PC-3 (cell line): ENCODE results near the gene MAPK6. TPM values are rescaled to one million over a fixed set of nuclear protein-coding genes. Genes with fewer than 3 reads are reported as not detected.

ENCODE experiments used
- ATAC-seq: fragments of 200-7000 bp; cut with Tn5 transposase; 2 replicates; pipeline ENCODE4 v1.9.1; 2020; ENCODE audit warnings: mild to moderate bottlenecking, moderate library complexity
- BruUV-seq: library from RNA; stranded (reverse); fragments of 400-500 nt; replicated peaks from 2 replicates; lab custom pipeline; 2021; lab: Mats Ljungman, UMichigan
- CTCF ChIA-PET: fragments of 300-600 bp; sonication (Branson Sonifier 250); formaldehyde crosslinking; loops from one replicate; lab custom pipeline; 2022; ENCODE audit warnings: antibody characterized with exemption; lab: Charles Lee
- POLR2A ChIA-PET: fragments of 300-600 bp; sonication (Branson Sonifier 250); formaldehyde crosslinking; loops from one replicate; lab custom pipeline; 2022; ENCODE audit warnings: antibody characterized with exemption; ENCODE audit not compliant: unreplicated experiment; lab: Charles Lee
- DNase-seq: peaks from one replicate; pipeline ENCODE4 v3.0.0-alpha.2; 2015
- H2AFZ ChIP-seq: fragments of 300-600 bp; sonication (generic); 2 replicates; pipeline ENCODE4 v1.6.0; 2016; ENCODE audit warnings: antibody characterized with exemption, low read length
- H3F3A ChIP-seq: fragments of 300-600 bp; sonication (generic); one replicate; pipeline ENCODE4 v1.6.0; 2017; ENCODE audit warnings: antibody characterized with exemption, low read length, control low read depth, mild to moderate bottlenecking; ENCODE audit not compliant: unreplicated experiment
- H3K27ac ChIP-seq: fragments of 300-600 bp; sonication (generic); 2 replicates; pipeline ENCODE4 v1.5.1; 2016; ENCODE audit warnings: mild to moderate bottlenecking, low read length
- H3K27me3 ChIP-seq: fragments of 300-600 bp; sonication (generic); 2 replicates; pipeline ENCODE4 v1.6.1; 2016; ENCODE audit warnings: low read length, mixed read lengths
- H3K36me3 ChIP-seq: fragments of 300-600 bp; sonication (generic); 2 replicates; pipeline ENCODE4 v1.6.1; 2016; ENCODE audit warnings: low read depth, mixed run types, low read length, mixed read lengths
- H3K4me1 ChIP-seq: fragments of 300-600 bp; sonication (generic); 2 replicates; pipeline ENCODE4 v1.5.1; 2016; ENCODE audit warnings: low read length; ENCODE audit not compliant: insufficient read depth
- H3K4me2 ChIP-seq: fragments of 300-600 bp; sonication (generic); 2 replicates; pipeline ENCODE4 v1.6.0; 2016; ENCODE audit warnings: low read length
- H3K4me3 ChIP-seq: fragments of 300-600 bp; sonication (generic); 2 replicates; pipeline ENCODE4 v1.5.1; 2016; ENCODE audit warnings: mild to moderate bottlenecking, low read length, mixed read lengths
- H3K79me2 ChIP-seq: fragments of 300-600 bp; sonication (generic); 2 replicates; pipeline ENCODE4 v1.6.1; 2017; ENCODE audit warnings: low read length, mixed read lengths
- H3K9ac ChIP-seq: fragments of 300-600 bp; sonication (generic); 2 replicates; pipeline ENCODE4 v1.6.0; 2016; ENCODE audit warnings: mild to moderate bottlenecking, low read length
- H3K9me2 ChIP-seq: fragments of 300-600 bp; sonication (generic); replicated peaks from 2 replicates; pipeline ENCODE4 v1.6.1; 2016; ENCODE audit warnings: mixed run types, low read length, mixed read lengths
- H3K9me3 ChIP-seq: fragments of 300-600 bp; sonication (generic); 2 replicates; pipeline ENCODE4 v1.6.1; 2016; ENCODE audit warnings: low read length, mixed read lengths
- H4K20me1 ChIP-seq: fragments of 300-600 bp; sonication (generic); 2 replicates; pipeline ENCODE4 v1.6.1; 2016; ENCODE audit warnings: low read length, mixed read lengths
- CTCF ChIP-seq: fragments of 300-600 bp; sonication (generic); conservative IDR thresholded peaks from 2 replicates; pipeline ENCODE4 v1.5.1; 2017; ENCODE audit warnings: antibody characterized with exemption, low read depth, mild to moderate bottlenecking, low read length
- EZH2 ChIP-seq: fragments of 300-600 bp; sonication (generic); IDR thresholded peaks from one replicate; pipeline ENCODE4 v1.6.1; 2017; ENCODE audit warnings: antibody characterized with exemption, mild to moderate bottlenecking, low read length; ENCODE audit not compliant: unreplicated experiment
- EZH2phosphoT487 ChIP-seq: fragments of 300-600 bp; sonication (generic); IDR thresholded peaks from 2 replicates; pipeline ENCODE4 v1.6.1; 2018; ENCODE audit warnings: mild to moderate bottlenecking, antibody characterized with exemption, low read length, borderline replicate concordance
- intact Hi-C: fragments of 100-400 bp; cut with micrococcal nuclease; formaldehyde crosslinking; loops from 2 replicates; pipeline ENCODE4 v1.9.0; 2023
- total RNA-seq: library from RNA; depleted of rRNA; stranded (reverse); fragments of >200 nt; gene quantifications from 2 replicates; pipeline ENCODE4 v1.2.3, GENCODE V29; 2014

MAPK6 gene
- total RNA-seq, 1 experiment from 2014 or later, result 22.5 TPM

GRCh38 chr15:52023169-52023922 lies 4.3 kb downstream of the MAPK6 start:
- Histone ChIP-seq H3K9me3 (no peaks in the 10 kb centered on the region), H3K4me1 (peaks cover 24% of the 10 kb centered on the region), H3K9ac (no peak overlapping the region), H3K4me3 (no peak overlapping the region), H3K4me2 (no peak overlapping the region), H3F3A (no peaks in the 10 kb centered on the region), H3K9me2 (no peaks in the 10 kb centered on the region), H3K27ac (no peak overlapping the region), H4K20me1 (peaks cover 51% of the 10 kb centered on the region), H3K79me2 (peaks cover 84% of the 10 kb centered on the region), H3K27me3 (no peaks in the 10 kb centered on the region), H2AFZ (no peak overlapping the region), H3K36me3 (no peaks in the 10 kb centered on the region; the same call in 1 of the 2 replicates)
- ChIA-PET POLR2A (no interaction called here), CTCF (no interaction called here)
- intact Hi-C loops, result loop anchor here (2.0 kb wide), 1 partner anchor 53 kb away; no protein-coding TSS in a partner anchor
- no peak for DNase-seq
- no peak for TF ChIP-seq EZH2
- TF ChIP-seq EZH2phosphoT487, result no peak
- no peak for TF ChIP-seq CTCF
- ATAC-seq, result no peak
- BruUV-seq, result no TSS peak

GRCh38 chr15:52028431-52029093 lies 9.5 kb downstream of the MAPK6 start:
- Histone ChIP-seq H4K20me1 (peaks cover 43% of the 10 kb centered on the region), H3F3A (no peaks in the 10 kb centered on the region), H3K4me3 (no peak overlapping the region), H3K4me2 (no peak overlapping the region), H3K9me3 (no peaks in the 10 kb centered on the region), H2AFZ (no peak overlapping the region), H3K9me2 (no peaks in the 10 kb centered on the region), H3K27ac (no peak overlapping the region), H3K27me3 (no peaks in the 10 kb centered on the region), H3K79me2 (peaks cover 94% of the 10 kb centered on the region), H3K9ac (no peak overlapping the region), H3K4me1 (peaks cover 7% of the 10 kb centered on the region), H3K36me3 (peaks cover 11% of the 10 kb centered on the region)
- intact Hi-C loops, result no loop called here
- CTCF ChIA-PET, result no interaction called here
- POLR2A ChIA-PET, result no interaction called here
- no peak for DNase-seq
- no peak for TF ChIP-seq CTCF
- BruUV-seq, result no TSS peak
- ATAC-seq, result no peak

GRCh38 chr15:52030010-52030409 lies 11.0 kb downstream of the MAPK6 start:
- CTCF ChIA-PET, result no interaction called here
- no peak overlapping the region for H2AFZ ChIP-seq
- ATAC-seq, result no peak
- H3K36me3 ChIP-seq, result peaks cover 17% of the 10 kb centered on the region
- peaks cover 94% of the 10 kb centered on the region for H3K79me2 ChIP-seq
- H3K4me1 ChIP-seq, result peaks cover 7% of the 10 kb centered on the region
- H3F3A ChIP-seq, result no peaks in the 10 kb centered on the region
- no peak overlapping the region for H3K27ac ChIP-seq
- no peak overlapping the region for H3K4me2 ChIP-seq
- no peak for DNase-seq
- TSS peak; percentile 5 for BruUV-seq
- no peaks in the 10 kb centered on the region for H3K9me3 ChIP-seq
- no peak overlapping the region for H3K9ac ChIP-seq
- peaks cover 35% of the 10 kb centered on the region for H4K20me1 ChIP-seq
- TF ChIP-seq EZH2 (no peak), EZH2phosphoT487 (no peak), CTCF (no peak)
- no peaks in the 10 kb centered on the region for H3K27me3 ChIP-seq
- intact Hi-C loops, result no loop called here
- no peaks in the 10 kb centered on the region for H3K9me2 ChIP-seq
- POLR2A ChIA-PET, result no interaction called here
- H3K4me3 ChIP-seq, result no peak overlapping the region
